ENCODE measurements around the gene EIF3I. TPM values are rescaled to one million over a fixed set of nuclear protein-coding genes. Genes with fewer than 3 reads are reported as not detected.

Gene EIF3I
- total RNA-seq, 1 experiment from 2014 or later = 222 TPM

- no CpG with 5 or more reads among the region's 30 CpGs for WGBS (ENCODE audit: extremely low coverage, insufficient read length, low lambda C conversion rate)
These were observed 54.0 kb downstream of the EIF3I start for GRCh38 chr1:32276032-32276782.

More at GRCh38 chr1:32276032-32276782, 54.0 kb downstream of the EIF3I start:
- no peak overlapping the region for H2BK20ac ChIP-seq (ENCODE audit: low read depth, low read length, poor library complexity, severe bottlenecking)
- Mint-ChIP-seq H3K4me1 (peaks cover 31 to 42% of the 10 kb centered on the region in 2 experiments), H3K4me3 (peak overlapping the region in 1 of 2 experiments; percentile 54; a peak in 1 of 5 replicates), H3K27me3 (ENCODE audit: low read depth) (no peaks in the 10 kb centered on the region), H3K27ac (no peak overlapping the region; a peak in 1 of 7 replicates), H3K9me3 (no peaks in the 10 kb centered on the region), H3K36me3 (ENCODE audit: insufficient read depth in 1 of 3, low read depth in 3 of 3) (peaks cover 17 to 25% (median 17%) of the 10 kb centered on the region in 3 experiments; a peak in 6 of 7 replicates)
- H4K8ac ChIP-seq (replicated peaks; ENCODE audit: insufficient read length, low read depth, low read length) = no peak overlapping the region
- TF ChIP-seq CTCF (conservative IDR thresholded peaks at IDR 0.05) = no peak
- H3K79me2 ChIP-seq (ENCODE audit: insufficient read depth, low read length) = no peaks in the 10 kb centered on the region
- peaks cover 6% of the 10 kb centered on the region; the same call in 1 of the 2 replicates for H3K4me1 ChIP-seq (ENCODE audit: insufficient read depth, low read length)
- no peak overlapping the region for H3T11ph ChIP-seq (ENCODE audit: low read length)
- H3K9ac ChIP-seq (ENCODE audit: extremely low read depth, insufficient read length, low read length) = no peak overlapping the region
- H4K5ac ChIP-seq (ENCODE audit: insufficient read length, low read depth, low read length) = no peak overlapping the region
- no peaks in the 10 kb centered on the region for H4K20me1 ChIP-seq (ENCODE audit: control insufficient read depth, insufficient read depth, insufficient read length)
- H2BK120ac ChIP-seq (ENCODE audit: low read depth, low read length, poor library complexity, severe bottlenecking) = no peak overlapping the region
- H3K79me1 ChIP-seq (ENCODE audit: insufficient read depth, low read depth, low read length, poor library complexity, severe bottlenecking) = no peaks in the 10 kb centered on the region
- H3K23ac ChIP-seq (ENCODE audit: insufficient read length, low read depth, low read length) = no peak overlapping the region
- H3K27ac ChIP-seq (ENCODE audit: insufficient read length, low read depth, low read length) = no peak overlapping the region
- no peak overlapping the region for H2AFZ ChIP-seq (ENCODE audit: low read length)
- peak overlapping the region; percentile 71 for H3K4me2 ChIP-seq (ENCODE audit: insufficient read depth, insufficient read length, low read length)
- no peak overlapping the region for H2AK5ac ChIP-seq (ENCODE audit: insufficient read length, low read length)
- H3K18ac ChIP-seq (ENCODE audit: insufficient read length, low read depth, low read length) = no peak overlapping the region
- H2BK15ac ChIP-seq (ENCODE audit: low read depth, low read length) = no peak overlapping the region
- no peaks in the 10 kb centered on the region for H3K9me3 ChIP-seq (ENCODE audit: control insufficient read depth, low read depth, low read length)
- H3K23me2 ChIP-seq (ENCODE audit: insufficient read length, low read depth, low read length, poor library complexity, severe bottlenecking) = peaks cover 12% of the 10 kb centered on the region
- no peak overlapping the region for H2BK12ac ChIP-seq (ENCODE audit: insufficient read length, low read depth, low read length)
- H2BK5ac ChIP-seq (ENCODE audit: insufficient read length, low read length) = no peak overlapping the region
- no peak overlapping the region for H3K56ac ChIP-seq (ENCODE audit: insufficient read length, low read depth, low read length)
- H3K4ac ChIP-seq (ENCODE audit: low read depth, low read length) = no peak overlapping the region
- H4K91ac ChIP-seq (ENCODE audit: insufficient read length, low read depth, low read length) = no peak overlapping the region
- H3K14ac ChIP-seq (ENCODE audit: insufficient read depth, low read length) = no peak overlapping the region
- no peaks in the 10 kb centered on the region for H3K27me3 ChIP-seq (ENCODE audit: insufficient read depth, low read length)
- no peak for DNase-seq

Other genes starting within 250 kb of the EIF3I start
- 267 and 273 TPM in 2 replicates for gene KHDRBS1, start 208.5 kb upstream of the EIF3I start, total RNA-seq (2021)
- 25.0 and 27.4 TPM in 2 replicates for gene TMEM39B, start 149.5 kb upstream of the EIF3I start, total RNA-seq (2021)
- gene KPNA6, start 114.4 kb upstream of the EIF3I start, total RNA-seq (2021) = 114 TPM in 2 replicates
- gene TXLNA, start 42.7 kb upstream of the EIF3I start, total RNA-seq (2021) = 67.3 and 69.4 TPM in 2 replicates
- 20.7 and 21.3 TPM in 2 replicates for gene CCDC28B, start 21.8 kb upstream of the EIF3I start, total RNA-seq (2021)
- gene IQCC, start 16.7 kb upstream of the EIF3I start, total RNA-seq (2021) = 5.1 and 5.3 TPM in 2 replicates
- gene DCDC2B, start 13.3 kb upstream of the EIF3I start, total RNA-seq (2021) = not detected in 2 replicates
- gene TMEM234, start 54 bp upstream of the EIF3I start, total RNA-seq (2021) = 19.5 and 19.7 TPM in 2 replicates
- gene FAM167B, start 24.8 kb downstream of the EIF3I start, total RNA-seq (2021) = 1.5 and 2.1 TPM in 2 replicates
- 37.0 and 37.6 TPM in 2 replicates for gene LCK, start 28.9 kb downstream of the EIF3I start, total RNA-seq (2021)
- 162 and 174 TPM in 2 replicates for gene HDAC1, start 69.7 kb downstream of the EIF3I start, total RNA-seq (2021)
- gene MARCKSL1, start 113.8 kb downstream of the EIF3I start, total RNA-seq (2021) = 457 and 470 TPM in 2 replicates
- 5.6 and 8.3 TPM in 2 replicates for gene FAM229A, start 140.1 kb downstream of the EIF3I start, total RNA-seq (2021)
- 1.6 and 2.1 TPM in 2 replicates for gene TSSK3, start 140.1 kb downstream of the EIF3I start, total RNA-seq (2021)
- 50.7 and 52.6 TPM in 2 replicates for gene BSDC1, start 172.0 kb downstream of the EIF3I start, total RNA-seq (2021)
- 1.6 and 1.9 TPM in 2 replicates for gene ZBTB8B, start 242.7 kb downstream of the EIF3I start, total RNA-seq (2021)

Measured in H9 (cell line).